22Rv1 (cell line): ENCODE data around the gene SLC10A3.

Experiments used
- H3K27ac ChIP-seq: fragments of 450-650 bp; 2 replicates; pipeline ENCODE4 v1.5.1; 2017
- CTCF ChIP-seq: fragments of 450-650 bp; IDR thresholded peaks from 2 replicates; pipeline ENCODE4 v1.5.1; 2017; ENCODE audit warnings: mild to moderate bottlenecking
- ZFX ChIP-seq: fragments of 450-650 bp; IDR thresholded peaks from 2 replicates; pipeline ENCODE4 v1.6.1; 2017; ENCODE audit warnings: antibody characterized with exemption, borderline replicate concordance

SLC10A3 gene

GRCh38 chrX:154471839-154472684 lies 18.4 kb downstream of the SLC10A3 start:
- TF ChIP-seq CTCF (no peak), ZFX (no peak)
- H3K27ac ChIP-seq: no peak overlapping the region

- no peak for TF ChIP-seq ZFX
- TF ChIP-seq CTCF: no peak
These were observed 19.4 kb downstream of the SLC10A3 start for GRCh38 chrX:154470914-154471568.

GRCh38 chrX:154470434-154470833 lies 20.0 kb downstream of the SLC10A3 start:
- H3K27ac ChIP-seq: no peak overlapping the region
- TF ChIP-seq ZFX (no peak), CTCF (no peak)

More at GRCh38 chrX:154470914-154471568, 19.4 kb downstream of the SLC10A3 start:
- no peak overlapping the region for H3K27ac ChIP-seq

GRCh38 chrX:154469880-154470279 lies 20.5 kb downstream of the SLC10A3 start:
- TF ChIP-seq CTCF: no peak
- no peak for TF ChIP-seq ZFX
- no peak overlapping the region for H3K27ac ChIP-seq

GRCh38 chrX:154469114-154469513 lies 21.3 kb downstream of the SLC10A3 start:
- H3K27ac ChIP-seq: no peak overlapping the region
- TF ChIP-seq CTCF (no peak), ZFX (no peak)

- H3K27ac ChIP-seq: no peak overlapping the region
- no peak for TF ChIP-seq CTCF
- TF ChIP-seq ZFX: no peak
These were observed 22.2 kb downstream of the SLC10A3 start for GRCh38 chrX:154468217-154468616.

GRCh38 chrX:154467556-154467955 lies 22.9 kb downstream of the SLC10A3 start:
- H3K27ac ChIP-seq: no peak overlapping the region
- TF ChIP-seq ZFX: no peak
- TF ChIP-seq CTCF: no peak
